PC-9 (cell line): ENCODE data around the gene TBC1D2. TPM values are rescaled to one million over a fixed set of nuclear protein-coding genes. Genes with fewer than 3 reads are reported as not detected.

ENCODE experiments used
- BruUV-seq: library from RNA; stranded (reverse); fragments of 400-500 nt; replicated peaks from 2 replicates; lab custom pipeline; 2021; lab: Mats Ljungman, UMichigan
- CTCF ChIA-PET: fragments of 300-600 bp; sonication (Branson Sonifier 250); formaldehyde crosslinking; loops from one replicate; lab custom pipeline; 2022; ENCODE audit warnings: antibody characterized with exemption; lab: Charles Lee
- POLR2A ChIA-PET: fragments of 300-600 bp; sonication (Branson Sonifier 250); formaldehyde crosslinking; loops from one replicate; lab custom pipeline; 2022; ENCODE audit warnings: antibody characterized with exemption; ENCODE audit not compliant: unreplicated experiment; lab: Charles Lee
- DNase-seq, 2 experiments: peaks; one replicate each; pipeline versions ENCODE4 v3.0.0 to v3.0.0-alpha.2; 2015 to 2022; ENCODE audit warnings: mixed read lengths in 1 of 2
- H2AFZ ChIP-seq: fragments of 200-600 bp; sonication (generic); 2 replicates; pipeline ENCODE4 v1.8.1; 2017; ENCODE audit warnings: antibody characterized with exemption
- H3F3A ChIP-seq: fragments of 200-600 bp; sonication (generic); 2 replicates; pipeline ENCODE4 v1.8.1; 2017; ENCODE audit warnings: antibody characterized with exemption, mild to moderate bottlenecking, low read depth; ENCODE audit not compliant: insufficient read depth
- H3K27ac ChIP-seq: fragments of 200-600 bp; sonication (generic); 2 replicates; pipeline ENCODE4 v1.6.1; 2016; ENCODE audit warnings: mixed run types
- H3K27me3 ChIP-seq: fragments of 200-600 bp; sonication (generic); 2 replicates; pipeline ENCODE4 v1.6.1; 2016; ENCODE audit warnings: low read depth, mixed run types; ENCODE audit not compliant: insufficient read depth
- H3K36me3 ChIP-seq: fragments of 200-600 bp; sonication (generic); 2 replicates; pipeline ENCODE4 v1.6.1; 2016; ENCODE audit warnings: low read depth, mixed run types
- H3K4me1 ChIP-seq: fragments of 200-600 bp; sonication (generic); replicated peaks from 2 replicates; pipeline ENCODE4 v1.6.1; 2016; ENCODE audit warnings: mixed run types; ENCODE audit not compliant: insufficient read depth
- H3K4me2 ChIP-seq: fragments of 200-600 bp; sonication (generic); 2 replicates; pipeline ENCODE4 v1.6.1; 2017; ENCODE audit warnings: mixed run types
- H3K4me3 ChIP-seq: fragments of 200-600 bp; sonication (generic); 2 replicates; pipeline ENCODE4 v1.6.1; 2016; ENCODE audit warnings: mixed run types
- H3K79me2 ChIP-seq: fragments of 200-600 bp; sonication (generic); 2 replicates; pipeline ENCODE4 v1.6.1; 2017; ENCODE audit warnings: low read depth, mixed run types
- H3K9me2 ChIP-seq: fragments of 200-600 bp; sonication (generic); 2 replicates; pipeline ENCODE4 v1.8.1; 2017; ENCODE audit warnings: mild to moderate bottlenecking; ENCODE audit not compliant: insufficient read depth
- H3K9me3 ChIP-seq: fragments of 200-600 bp; sonication (generic); 2 replicates; pipeline ENCODE4 v1.8.1; 2016; ENCODE audit warnings: low read depth; ENCODE audit not compliant: insufficient read depth
- H4K20me1 ChIP-seq: fragments of 200-600 bp; sonication (generic); 2 replicates; pipeline ENCODE4 v1.8.1; 2017; ENCODE audit not compliant: insufficient read depth
- CTCF ChIP-seq: fragments of 200-600 bp; sonication (generic); conservative IDR thresholded peaks from 2 replicates; pipeline ENCODE4 v1.6.1; 2017; ENCODE audit warnings: mixed run types, antibody characterized with exemption, mild to moderate bottlenecking, moderate library complexity
- EZH2 ChIP-seq: fragments of 200-600 bp; sonication (generic); IDR thresholded peaks from 2 replicates; pipeline ENCODE4 v1.8.0; 2017; ENCODE audit warnings: antibody characterized with exemption, low read depth
- intact Hi-C: fragments of 100-400 bp; cut with micrococcal nuclease; formaldehyde crosslinking; loops from one replicate; pipeline ENCODE4 v1.10.0; 2022; ENCODE audit not compliant: unreplicated experiment
- total RNA-seq: library from RNA; stranded (reverse); gene quantifications from 2 replicates; pipeline ENCODE4 v1.2.3, GENCODE V29; 2021

TBC1D2 gene
- total RNA-seq, 1 experiment from 2014 or later = 44.7 TPM

DNA sequence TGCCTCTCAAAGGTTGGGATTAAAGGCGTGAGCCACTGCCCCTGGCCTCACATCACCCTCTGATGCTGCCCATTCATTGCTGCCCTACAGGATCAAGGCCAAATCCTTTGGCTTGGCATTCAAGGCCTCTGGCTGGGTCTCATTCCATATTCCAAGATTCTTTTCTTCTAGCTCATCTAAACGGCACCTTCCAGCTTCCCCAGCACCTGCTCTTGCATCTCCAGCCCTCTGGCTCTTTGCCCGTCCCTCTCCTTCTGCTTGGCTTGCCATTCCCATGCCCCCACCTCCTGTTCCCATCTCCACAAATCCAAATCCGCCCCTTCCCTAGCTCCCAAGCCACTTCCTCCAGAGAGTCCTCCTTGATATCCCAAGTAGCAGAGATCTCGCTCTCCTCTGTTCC is 96.1 kb downstream of the TBC1D2 start:
- no TSS peak for BruUV-seq
- TF ChIP-seq EZH2 (no peak), CTCF (no peak)
- H3K4me3 ChIP-seq = no peak overlapping the region

GRCh38 chr9:98158071-98158831 is 97.2 kb downstream of the TBC1D2 start:
- DNase-seq = peak in 1 of 2 experiments; percentile 37
- no peaks in the 10 kb centered on the region for H3K9me2 ChIP-seq
- intact Hi-C loops = no loop called here
- ChIA-PET POLR2A (no interaction called here), CTCF (no interaction called here)
- H3K79me2 ChIP-seq = no peaks in the 10 kb centered on the region
- TF ChIP-seq CTCF (no peak), EZH2 (no peak)
- no peak overlapping the region for H3K27ac ChIP-seq
- H3K4me1 ChIP-seq = peaks cover 24% of the 10 kb centered on the region
- H3K4me3 ChIP-seq = no peak overlapping the region
- no peaks in the 10 kb centered on the region for H3K9me3 ChIP-seq
- H3K4me2 ChIP-seq = no peak overlapping the region
- peaks cover 14% of the 10 kb centered on the region for H3F3A ChIP-seq
- H4K20me1 ChIP-seq = no peaks in the 10 kb centered on the region
- no TSS peak for BruUV-seq
- no peaks in the 10 kb centered on the region for H3K27me3 ChIP-seq
- H2AFZ ChIP-seq = no peak overlapping the region
- no peaks in the 10 kb centered on the region for H3K36me3 ChIP-seq

More for the DNA sequence above, 96.1 kb downstream of the TBC1D2 start:
- no peaks in the 10 kb centered on the region for H3K9me2 ChIP-seq
- CTCF ChIA-PET = no interaction called here
- no peaks in the 10 kb centered on the region for H3K36me3 ChIP-seq
- no peak overlapping the region for H2AFZ ChIP-seq
- DNase-seq = no peak
- no peak overlapping the region for H3K27ac ChIP-seq
- H3K4me1 ChIP-seq = peaks cover 15% of the 10 kb centered on the region
- H3F3A ChIP-seq = peaks cover 13% of the 10 kb centered on the region
- H4K20me1 ChIP-seq = no peaks in the 10 kb centered on the region
- intact Hi-C loops = no loop called here
- no peak overlapping the region for H3K4me2 ChIP-seq
- no peaks in the 10 kb centered on the region for H3K27me3 ChIP-seq
- H3K9me3 ChIP-seq = no peaks in the 10 kb centered on the region
- POLR2A ChIA-PET = no interaction called here
- no peaks in the 10 kb centered on the region for H3K79me2 ChIP-seq

GRCh38 chr9:98157372-98157771 is 98.1 kb downstream of the TBC1D2 start:
- peaks cover 28% of the 10 kb centered on the region for H3K4me1 ChIP-seq
- no peaks in the 10 kb centered on the region for H3K27me3 ChIP-seq
- no peaks in the 10 kb centered on the region for H4K20me1 ChIP-seq
- intact Hi-C loops = no loop called here
- no peaks in the 10 kb centered on the region for H3K9me3 ChIP-seq
- TF ChIP-seq EZH2 = no peak
- no peak for TF ChIP-seq CTCF
- POLR2A ChIA-PET = interaction anchor here (0.6 kb wide), 1 partner anchor 21 kb away, joined by 3 read pairs; no protein-coding TSS in a partner anchor
- no peak overlapping the region for H3K4me2 ChIP-seq
- H3K27ac ChIP-seq = no peak overlapping the region
- H3K4me3 ChIP-seq = no peak overlapping the region
- no peaks in the 10 kb centered on the region for H3K36me3 ChIP-seq
- CTCF ChIA-PET = interaction anchor here (0.6 kb wide), 1 partner anchor 842 kb away, joined by 3 read pairs; no protein-coding TSS in a partner anchor
- H3K9me2 ChIP-seq = no peaks in the 10 kb centered on the region
- H3F3A ChIP-seq = peaks cover 14% of the 10 kb centered on the region
- H2AFZ ChIP-seq = no peak overlapping the region
- DNase-seq = no peak
- no TSS peak for BruUV-seq
- H3K79me2 ChIP-seq = no peaks in the 10 kb centered on the region
